WTC11 (cell line): ENCODE data around the gene SLC39A2. TPM values are rescaled to one million over a fixed set of nuclear protein-coding genes. Genes with fewer than 3 reads are reported as not detected.

ENCODE experiments used
- ATAC-seq: fragments of 200-7000 bp; cut with Tn5 transposase; 2 replicates; pipeline ENCODE4 v1.10.0; 2021; ENCODE audit warnings: mild to moderate bottlenecking, moderate library complexity
- CTCF ChIA-PET: fragments of 300-600 bp; sonication (Branson Sonifier 250); formaldehyde crosslinking; loops from one replicate; lab custom pipeline; 2021; ENCODE audit warnings: antibody characterized with exemption; lab: Charles Lee
- POLR2A ChIA-PET: fragments of 350-600 bp; sonication (Branson Sonifier 250); formaldehyde crosslinking; loops from one replicate; lab custom pipeline; 2021; ENCODE audit warnings: antibody characterized with exemption; lab: Charles Lee
- DNase-seq: peaks from one replicate; pipeline ENCODE4 v3.0.0; 2021; ENCODE audit warnings: low spot score
- H3K27ac Mint-ChIP-seq: 2 replicates; pipeline ENCODE4 v1.8.0; 2021; ENCODE audit warnings: mixed read lengths
- H3K27me3 Mint-ChIP-seq: 2 replicates; pipeline ENCODE4 v1.8.0; 2021; ENCODE audit warnings: low read depth, mild to moderate bottlenecking, moderate library complexity, mixed read lengths
- H3K36me3 Mint-ChIP-seq: 2 replicates; pipeline ENCODE4 v1.8.0; 2021; ENCODE audit warnings: mixed read lengths
- H3K4me1 Mint-ChIP-seq: 2 replicates; pipeline ENCODE4 v1.8.0; 2022; ENCODE audit warnings: mixed read lengths
- H3K4me3 Mint-ChIP-seq: 2 replicates; pipeline ENCODE4 v1.8.0; 2021; ENCODE audit warnings: mild to moderate bottlenecking, moderate library complexity, mixed read lengths
- H3K9me3 Mint-ChIP-seq: 2 replicates; pipeline ENCODE4 v1.8.0; 2021; ENCODE audit warnings: mixed read lengths
- E2F1 ChIP-seq: sonication (generic); formaldehyde crosslinking; IDR thresholded peaks from 2 replicates; pipeline ENCODE4 v1.8.0; 2022; ENCODE audit warnings: mild to moderate bottlenecking, missing genetic modification reagents
- E2F4 ChIP-seq: sonication (generic); formaldehyde crosslinking; IDR thresholded peaks from 2 replicates; pipeline ENCODE4 v1.8.1; 2022; ENCODE audit warnings: low read depth, mild to moderate bottlenecking, moderate library complexity, missing genetic modification reagents, borderline replicate concordance
- ETV6 ChIP-seq: sonication (generic); formaldehyde crosslinking; IDR thresholded peaks from 2 replicates; pipeline ENCODE4 v1.8.1; 2022; ENCODE audit warnings: mild to moderate bottlenecking, missing genetic modification reagents
- GTF2I ChIP-seq: fragments of 250-450 bp; sonication (Bioruptor Pico); conservative IDR thresholded peaks from 2 replicates; pipeline ENCODE4 v1.4.0; 2021; ENCODE audit warnings: mild to moderate bottlenecking
- HMGXB4 ChIP-seq: sonication (generic); formaldehyde crosslinking; IDR thresholded peaks from 2 replicates; pipeline ENCODE4 v1.8.1; 2023; ENCODE audit warnings: mild to moderate bottlenecking, moderate library complexity, missing genetic modification reagents
- IRF1 ChIP-seq: sonication (generic); formaldehyde crosslinking; IDR thresholded peaks from 2 replicates; pipeline ENCODE4 v1.8.0; 2023; ENCODE audit warnings: missing genetic modification reagents
- OVOL2 ChIP-seq: fragments of 250-450 bp; sonication (Bioruptor Pico); IDR thresholded peaks from 2 replicates; pipeline ENCODE4 v1.9.0; 2021; ENCODE audit warnings: mild to moderate bottlenecking, borderline replicate concordance
- SP1 ChIP-seq: sonication (generic); formaldehyde crosslinking; conservative IDR thresholded peaks from 2 replicates; pipeline ENCODE4 v1.8.1; 2022; ENCODE audit warnings: missing genetic modification reagents
- USF1 ChIP-seq: sonication (generic); formaldehyde crosslinking; IDR thresholded peaks from 2 replicates; pipeline ENCODE4 v1.8.0; 2022; ENCODE audit warnings: mild to moderate bottlenecking, missing genetic modification reagents
- ZBTB43 ChIP-seq: sonication (generic); formaldehyde crosslinking; IDR thresholded peaks from 2 replicates; pipeline ENCODE4 v1.8.1; 2023; ENCODE audit warnings: mild to moderate bottlenecking, missing genetic modification reagents
- ZNF121 ChIP-seq: sonication (generic); formaldehyde crosslinking; IDR thresholded peaks from 2 replicates; pipeline ENCODE4 v1.8.0; 2023; ENCODE audit warnings: missing genetic modification reagents
- ZNF138 ChIP-seq: sonication (generic); formaldehyde crosslinking; conservative IDR thresholded peaks from 2 replicates; pipeline ENCODE4 v1.8.1; 2022; ENCODE audit warnings: mild to moderate bottlenecking, moderate library complexity, missing genetic modification reagents
- ZNF396 ChIP-seq: fragments of 250-450 bp; sonication (Bioruptor Pico); IDR thresholded peaks from 2 replicates; pipeline ENCODE4 v1.8.0; 2021; ENCODE audit warnings: mild to moderate bottlenecking, moderate library complexity, borderline replicate concordance
- ZNF512 ChIP-seq: sonication (generic); formaldehyde crosslinking; IDR thresholded peaks from 2 replicates; pipeline ENCODE4 v1.8.1; 2022; ENCODE audit warnings: missing genetic modification reagents, borderline replicate concordance
- total RNA-seq: library from RNA; stranded (reverse); gene quantifications from 3 replicates; pipeline ENCODE4 v1.2.3, GENCODE V29; 2021

SLC39A2 gene
- total RNA-seq, 1 experiment from 2014 or later: not detected

- TF ChIP-seq E2F4 (CRISPR knock-in tag) (no peak), HMGXB4 (CRISPR knock-in tag) (peak; percentile 93), SP1 (CRISPR knock-in tag) (no peak), ETV6 (peak; percentile 37; the same call in 1 of the 2 replicates), ZNF396 (CRISPR knock-in tag) (no peak)
- TF ChIP-seq, all 79 proteins: peak for 10
Observed at GRCh38 chr14:20970983-20971704, 27.9 kb upstream of the SLC39A2 start (continued).

- H3K9me3 Mint-ChIP-seq: no peaks in the 10 kb centered on the region
- H3K27me3 Mint-ChIP-seq: peaks cover 24% of the 10 kb centered on the region
- TF ChIP-seq ETV6 (peak; percentile 1; the same call in 1 of the 2 replicates), ZBTB43 (CRISPR knock-in tag) (0 out of 2 replicates have a peak, but pooled peaks have one; percentile 46), ZNF121 (no peak), IRF1 (no peak), USF1 (CRISPR knock-in tag) (no peak)
- H3K4me3 Mint-ChIP-seq: peak overlapping the region; percentile 89
- CTCF ChIA-PET: interaction anchor here (0.6 to 3.6 kb wide), 75 partner anchors 10 to 1035 kb away, joined by 3 to 93 read pairs (median 7); partner anchors contain the start of genes ARHGEF40, EDDM3A, NDRG2 and RNASE1
- H3K4me1 Mint-ChIP-seq: peaks cover 13% of the 10 kb centered on the region
- peak overlapping the region; percentile 48; the same call in 1 of the 2 replicates for H3K27ac Mint-ChIP-seq
- no peak for DNase-seq
- no peaks in the 10 kb centered on the region for H3K36me3 Mint-ChIP-seq
- no peak for ATAC-seq
- POLR2A ChIA-PET: interaction anchor here (0.5 to 1.6 kb wide), 3 partner anchors 35 to 105 kb away, joined by 3 to 4 read pairs (median 3); no protein-coding TSS in a partner anchor
Observed at GRCh38 chr14:20971705-20972021, 27.4 kb upstream of the SLC39A2 start.

GRCh38 chr14:20973501-20973900 is 25.6 kb upstream of the SLC39A2 start:
- H3K4me3 Mint-ChIP-seq: no peak overlapping the region
- no peak for TF ChIP-seq GTF2I

GRCh38 chr14:20976291-20976690 is 22.8 kb upstream of the SLC39A2 start:
- CTCF ChIA-PET: interaction anchor here (1.8 to 3.0 kb wide), 2 partner anchors 39 to 64 kb away, joined by 4 to 8 read pairs; no protein-coding TSS in a partner anchor
- TF ChIP-seq ZNF138 (no peak), OVOL2 (CRISPR knock-in tag) (no peak), E2F1 (no peak), ZNF512 (CRISPR knock-in tag) (no peak)
- POLR2A ChIA-PET: no interaction called here

More at GRCh38 chr14:20973501-20973900, 25.6 kb upstream of the SLC39A2 start:
- CTCF ChIA-PET: interaction anchor here (0.7 to 3.4 kb wide), 5 partner anchors 41 to 120 kb away, joined by 3 to 82 read pairs (median 7); no protein-coding TSS in a partner anchor
- DNase-seq (no peak), ATAC-seq (no peak)
- no peaks in the 10 kb centered on the region for H3K9me3 Mint-ChIP-seq
- H3K27me3 Mint-ChIP-seq: peaks cover 14% of the 10 kb centered on the region
- POLR2A ChIA-PET: no interaction called here
- H3K4me1 Mint-ChIP-seq: peaks cover 13% of the 10 kb centered on the region
- no peak overlapping the region for H3K27ac Mint-ChIP-seq
- no peaks in the 10 kb centered on the region for H3K36me3 Mint-ChIP-seq

More at GRCh38 chr14:20976291-20976690, 22.8 kb upstream of the SLC39A2 start:
- Mint-ChIP-seq H3K27me3 (peaks cover 11% of the 10 kb centered on the region), H3K36me3 (no peaks in the 10 kb centered on the region), H3K27ac (no peak overlapping the region), H3K4me1 (peaks cover 9% of the 10 kb centered on the region), H3K9me3 (no peaks in the 10 kb centered on the region), H3K4me3 (no peak overlapping the region)
- no peak for ATAC-seq
- no peak for DNase-seq
